Measurements from ENCODE around the gene WNT2B. TPM values are rescaled to one million over a fixed set of nuclear protein-coding genes. Genes with fewer than 3 reads are reported as not detected.

The WNT2B gene
- total and polyA plus RNA-seq, 10 of the 15 experiments (the other 5 are each of a cell fraction or from before 2014, with no cell fraction given): 0.02 to 1.1 (median 0.14) TPM

DNA sequence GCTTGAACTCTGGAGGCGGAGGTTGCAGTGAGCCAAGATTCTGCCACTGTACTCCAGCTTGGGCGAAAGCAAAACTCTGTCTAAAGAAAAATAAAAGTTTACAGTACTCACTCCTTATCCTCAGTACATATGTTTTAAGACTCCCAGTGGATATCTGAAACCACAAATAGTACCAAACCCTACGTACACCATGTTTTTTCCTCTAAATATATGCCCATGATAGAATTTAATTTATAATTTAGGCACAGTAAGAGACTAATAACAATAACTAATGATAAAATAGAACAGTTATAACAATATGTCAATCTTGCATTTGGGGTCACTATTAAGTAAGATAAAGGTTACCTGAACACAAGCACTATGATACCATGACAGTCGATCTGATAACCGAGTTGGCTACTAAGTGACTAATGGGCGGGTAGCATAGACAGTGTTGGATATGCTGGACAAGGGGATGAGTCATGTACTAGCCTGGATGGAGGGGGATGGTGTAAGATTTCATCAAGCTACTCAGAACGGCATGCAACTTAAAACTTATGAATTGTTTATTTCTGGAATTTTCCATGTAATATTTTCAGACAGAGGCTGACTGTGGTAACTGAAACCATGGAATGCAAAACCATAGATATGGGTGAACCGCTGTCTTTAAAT, 66.5 kb downstream of the WNT2B start (continued):
- TF ChIP-seq MYB (IDR thresholded peaks at IDR 0.05; ENCODE audit: borderline replicate concordance, low read depth, low read length) (no peak), E2F8 (IDR thresholded peaks at IDR 0.05; ENCODE audit: low read depth, partially characterized antibody) (no peak), STAT1 (conservative IDR thresholded peaks at IDR 0.05) (no peak), SIX5 (IDR thresholded peaks at IDR 0.05; ENCODE audit: low read depth, low read length, severe bottlenecking) (no peak)
- TF ChIP-seq, protein P1, sequence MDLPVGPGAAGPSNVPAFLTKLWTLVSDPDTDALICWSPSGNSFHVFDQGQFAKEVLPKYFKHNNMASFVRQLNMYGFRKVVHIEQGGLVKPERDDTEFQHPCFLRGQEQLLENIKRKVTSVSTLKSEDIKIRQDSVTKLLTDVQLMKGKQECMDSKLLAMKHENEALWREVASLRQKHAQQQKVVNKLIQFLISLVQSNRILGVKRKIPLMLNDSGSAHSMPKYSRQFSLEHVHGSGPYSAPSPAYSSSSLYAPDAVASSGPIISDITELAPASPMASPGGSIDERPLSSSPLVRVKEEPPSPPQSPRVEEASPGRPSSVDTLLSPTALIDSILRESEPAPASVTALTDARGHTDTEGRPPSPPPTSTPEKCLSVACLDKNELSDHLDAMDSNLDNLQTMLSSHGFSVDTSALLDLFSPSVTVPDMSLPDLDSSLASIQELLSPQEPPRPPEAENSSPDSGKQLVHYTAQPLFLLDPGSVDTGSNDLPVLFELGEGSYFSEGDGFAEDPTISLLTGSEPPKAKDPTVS (IDR thresholded peaks at IDR 0.05; ENCODE audit: low read depth, low read length): no peak

DNA sequence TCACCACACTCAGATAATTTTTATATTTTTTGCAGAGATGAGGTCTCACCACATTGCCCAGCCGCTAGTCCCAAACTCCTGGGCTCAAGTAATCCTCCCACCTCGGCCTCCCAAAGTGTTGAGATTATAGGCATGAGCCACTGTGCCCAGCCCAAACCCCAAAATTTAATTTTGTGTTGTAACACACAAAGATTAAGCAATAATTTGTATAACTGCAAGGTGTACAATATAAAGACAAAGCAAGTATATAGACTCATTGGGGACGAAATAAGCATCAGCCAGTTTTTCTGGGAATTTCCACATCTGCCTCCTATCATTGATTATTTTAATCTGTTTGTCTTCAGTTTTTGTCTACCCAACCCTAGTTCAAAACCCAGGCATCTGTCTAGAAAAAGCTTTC, 67.5 kb downstream of the WNT2B start:
- H4K20me1 ChIP-seq (ENCODE audit: control insufficient read depth, insufficient read depth): no peaks in the 10 kb centered on the region
- in situ Hi-C loops (cut with MboI) (no loop called here), intact Hi-C loops (cut with micrococcal nuclease; ENCODE audit: unreplicated experiment) (no loop called here)
- H3K9me3 ChIP-seq (replicated peaks; ENCODE audit: control insufficient read depth, insufficient read depth, low read length): no peaks in the 10 kb centered on the region
- H3K9ac ChIP-seq (ENCODE audit: control insufficient read depth, insufficient read depth, low read length): no peak overlapping the region
- no peak overlapping the region for H2AFZ ChIP-seq (ENCODE audit: control insufficient read depth, low read depth, low read length)
- no peak overlapping the region for H3K4me3 ChIP-seq
- H3K27ac ChIP-seq (ENCODE audit: control insufficient read depth, insufficient read depth): no peak overlapping the region
- H3K79me2 ChIP-seq (ENCODE audit: control insufficient read depth, insufficient read depth, low read length): no peaks in the 10 kb centered on the region
- SMC1A ChIA-PET (ENCODE audit: uncharacterized antibody, unreplicated experiment): interaction anchor here (1.2 kb wide), 1 partner anchor 18 kb away, joined by 4 read pairs; no protein-coding TSS in a partner anchor
- DNase-seq (ENCODE audit: low read depth, low spot score) (no peak), FAIRE-seq (no peak), ATAC-seq (no peak)
- no peaks in the 10 kb centered on the region for H3K36me3 ChIP-seq (ENCODE audit: control insufficient read depth in 2 of 2, insufficient read depth in 2 of 2, low read length in 1 of 2)
- RAD21 ChIA-PET (ENCODE audit: unreplicated experiment): interaction anchor here (1.1 kb wide), 1 partner anchor 185 kb away, joined by 3 read pairs; no protein-coding TSS in a partner anchor
- no peak for TF ChIP-seq HDGF (IDR thresholded peaks at IDR 0.05)
- POLR2A ChIA-PET: no interaction called here
- no TSS peak for BruUV-seq (replicated peaks)
- no peaks in the 10 kb centered on the region for H3K4me1 ChIP-seq (ENCODE audit: control insufficient read depth, insufficient read depth, low read length)
- no peak overlapping the region for H3K4me2 ChIP-seq (ENCODE audit: control insufficient read depth, insufficient read depth)
- no peaks in the 10 kb centered on the region for H3K27me3 ChIP-seq (replicated peaks in 1 of 2; ENCODE audit: control insufficient read depth in 2 of 2, insufficient read depth in 2 of 2, low read length in 1 of 2)
- WGBS (ENCODE audit: insufficient coverage, insufficient replicate concordance, low lambda C conversion rate, missing lambda C conversion rate): 92% methylated on average over 3 of the region's 3 CpGs
- CTCF ChIA-PET: no interaction called here

Small RNA genes lying within 50 kb of the gene (microRNA-seq; reads per million reads assigned to microRNA genes)
- not detected for gene MIR4256

Other genes starting within 250 kb of the WNT2B start
- 3.8 and 4.9 TPM in 2 replicates for gene CTTNBP2NL, start 112.8 kb upstream of the WNT2B start, total RNA-seq (2014; rRNA removed)
- gene CTTNBP2NL, start 112.8 kb upstream of the WNT2B start, total RNA-seq (2014; rRNA removed; fragmentation: Illumina TruSeq; extraction: Trizol): 5.6 and 6.0 TPM in 2 replicates
- gene CTTNBP2NL, start 112.8 kb upstream of the WNT2B start, total RNA-seq (2021): 10.7 and 11.3 TPM in 2 replicates
- gene CTTNBP2NL, start 112.8 kb upstream of the WNT2B start, polyA plus RNA-seq (2011; rRNA removed): 10.5 and 14.0 TPM in 2 replicates
- 5.3 and 6.7 TPM in 2 replicates for gene CTTNBP2NL, start 112.8 kb upstream of the WNT2B start, polyA plus RNA-seq (2014; fragmentation: Illumina TruSeq; extraction: Trizol)
- 1 to 10 TPM; 2.1 to 5.7 TPM for gene CTTNBP2NL, start 112.8 kb upstream of the WNT2B start, polyA plus RNA-seq (2014; fragmentation: Nextera tagmentation; extraction: Ambion mirVana)
- gene CTTNBP2NL, start 112.8 kb upstream of the WNT2B start, polyA plus RNA-seq (2014; rRNA removed): 3.1 and 3.8 TPM in 2 replicates
- 1 to 10 TPM; 5.5 to 6.7 TPM for gene CTTNBP2NL, start 112.8 kb upstream of the WNT2B start, polyA plus RNA-seq (2016; fragmentation: Nextera tagmentation; extraction: Ambion mirVana)
- 8.3 and 9.9 TPM in 2 replicates for gene ST7L, start 110.2 kb downstream of the WNT2B start, total RNA-seq (2014; rRNA removed)
- gene ST7L, start 110.2 kb downstream of the WNT2B start, total RNA-seq (2014; rRNA removed; fragmentation: Illumina TruSeq; extraction: Trizol): 11.8 and 12.5 TPM in 2 replicates
- 6.0 and 7.6 TPM in 2 replicates for gene ST7L, start 110.2 kb downstream of the WNT2B start, total RNA-seq (2021)
- gene ST7L, start 110.2 kb downstream of the WNT2B start, polyA plus RNA-seq (2011; rRNA removed): 13.1 and 17.8 TPM in 2 replicates
- gene ST7L, start 110.2 kb downstream of the WNT2B start, polyA plus RNA-seq (2014; fragmentation: Illumina TruSeq; extraction: Trizol): 7.8 and 10.2 TPM in 2 replicates
- gene ST7L, start 110.2 kb downstream of the WNT2B start, polyA plus RNA-seq (2014; fragmentation: Nextera tagmentation; extraction: Ambion mirVana): 1 to 10 TPM; 3.6 to 5.4 TPM
- 7.0 and 11.7 TPM in 2 replicates for gene ST7L, start 110.2 kb downstream of the WNT2B start, polyA plus RNA-seq (2014; rRNA removed)
- 10 to 100 TPM; 12.0 to 13.7 TPM for gene ST7L, start 110.2 kb downstream of the WNT2B start, polyA plus RNA-seq (2016; fragmentation: Nextera tagmentation; extraction: Ambion mirVana)
- 231 and 289 TPM in 2 replicates for gene CAPZA1, start 110.9 kb downstream of the WNT2B start, total RNA-seq (2014; rRNA removed)
- gene CAPZA1, start 110.9 kb downstream of the WNT2B start, total RNA-seq (2014; rRNA removed; fragmentation: Illumina TruSeq; extraction: Trizol): 248 TPM in 2 replicates
- gene CAPZA1, start 110.9 kb downstream of the WNT2B start, total RNA-seq (2021): 211 and 216 TPM in 2 replicates
- 289 and 478 TPM in 2 replicates for gene CAPZA1, start 110.9 kb downstream of the WNT2B start, polyA plus RNA-seq (2011; rRNA removed)
- 268 and 330 TPM in 2 replicates for gene CAPZA1, start 110.9 kb downstream of the WNT2B start, polyA plus RNA-seq (2014; fragmentation: Illumina TruSeq; extraction: Trizol)
- 100 to 1,000 TPM; 401 to 886 TPM for gene CAPZA1, start 110.9 kb downstream of the WNT2B start, polyA plus RNA-seq (2014; fragmentation: Nextera tagmentation; extraction: Ambion mirVana)
- gene CAPZA1, start 110.9 kb downstream of the WNT2B start, polyA plus RNA-seq (2014; rRNA removed): 179 and 187 TPM in 2 replicates
- 100 to 1,000 TPM; 394 to 404 TPM for gene CAPZA1, start 110.9 kb downstream of the WNT2B start, polyA plus RNA-seq (2016; fragmentation: Nextera tagmentation; extraction: Ambion mirVana)
- 43.1 and 47.1 TPM in 2 replicates for gene MOV10, start 165.7 kb downstream of the WNT2B start, total RNA-seq (2014; rRNA removed)
- 31.4 and 37.4 TPM in 2 replicates for gene MOV10, start 165.7 kb downstream of the WNT2B start, total RNA-seq (2014; rRNA removed; fragmentation: Illumina TruSeq; extraction: Trizol)
- gene MOV10, start 165.7 kb downstream of the WNT2B start, total RNA-seq (2021): 78.2 and 80.3 TPM in 2 replicates
- 15.7 and 43.7 TPM in 2 replicates for gene MOV10, start 165.7 kb downstream of the WNT2B start, polyA plus RNA-seq (2011; rRNA removed)
- gene MOV10, start 165.7 kb downstream of the WNT2B start, polyA plus RNA-seq (2014; fragmentation: Illumina TruSeq; extraction: Trizol): 44.5 and 70.4 TPM in 2 replicates
- gene MOV10, start 165.7 kb downstream of the WNT2B start, polyA plus RNA-seq (2014; fragmentation: Nextera tagmentation; extraction: Ambion mirVana): 10 to 100 TPM; 21.0 to 28.6 TPM
- 65.8 and 82.0 TPM in 2 replicates for gene MOV10, start 165.7 kb downstream of the WNT2B start, polyA plus RNA-seq (2014; rRNA removed)
- 10 to 100 TPM; 52.5 to 58.6 TPM for gene MOV10, start 165.7 kb downstream of the WNT2B start, polyA plus RNA-seq (2016; fragmentation: Nextera tagmentation; extraction: Ambion mirVana)
- 178 and 187 TPM in 2 replicates for gene RHOC, start 198.2 kb downstream of the WNT2B start, total RNA-seq (2014; rRNA removed)
- 183 TPM in 2 replicates for gene RHOC, start 198.2 kb downstream of the WNT2B start, total RNA-seq (2014; rRNA removed; fragmentation: Illumina TruSeq; extraction: Trizol)
- gene RHOC, start 198.2 kb downstream of the WNT2B start, total RNA-seq (2021): 138 and 142 TPM in 2 replicates
- 258 and 371 TPM in 2 replicates for gene RHOC, start 198.2 kb downstream of the WNT2B start, polyA plus RNA-seq (2011; rRNA removed)
- gene RHOC, start 198.2 kb downstream of the WNT2B start, polyA plus RNA-seq (2014; fragmentation: Illumina TruSeq; extraction: Trizol): 316 and 336 TPM in 2 replicates
- gene RHOC, start 198.2 kb downstream of the WNT2B start, polyA plus RNA-seq (2014; fragmentation: Nextera tagmentation; extraction: Ambion mirVana): 10 to 100 TPM; 20.6 to 37.9 TPM
- 232 and 264 TPM in 2 replicates for gene RHOC, start 198.2 kb downstream of the WNT2B start, polyA plus RNA-seq (2014; rRNA removed)
- gene RHOC, start 198.2 kb downstream of the WNT2B start, polyA plus RNA-seq (2016; fragmentation: Nextera tagmentation; extraction: Ambion mirVana): 100 to 1,000 TPM; 118 to 130 TPM
- gene PPM1J, start 206.4 kb downstream of the WNT2B start, total RNA-seq (2014; rRNA removed): 0.76 and 1.4 TPM in 2 replicates
- gene PPM1J, start 206.4 kb downstream of the WNT2B start, total RNA-seq (2014; rRNA removed; fragmentation: Illumina TruSeq; extraction: Trizol): 0.32 and 0.45 TPM in 2 replicates
- 0.59 and 1.5 TPM in 2 replicates for gene PPM1J, start 206.4 kb downstream of the WNT2B start, total RNA-seq (2021)
- gene PPM1J, start 206.4 kb downstream of the WNT2B start, polyA plus RNA-seq (2011; rRNA removed): 0.88 and 1.6 TPM in 2 replicates
- 0.19 and 0.71 TPM in 2 replicates for gene PPM1J, start 206.4 kb downstream of the WNT2B start, polyA plus RNA-seq (2014; fragmentation: Illumina TruSeq; extraction: Trizol)
- under 1 TPM in 1 of 2 experiments, not detected in 1; 0.07 TPM for gene PPM1J, start 206.4 kb downstream of the WNT2B start, polyA plus RNA-seq (2014; fragmentation: Nextera tagmentation; extraction: Ambion mirVana)
- gene PPM1J, start 206.4 kb downstream of the WNT2B start, polyA plus RNA-seq (2014; rRNA removed): 1.3 and 1.8 TPM in 2 replicates
- gene PPM1J, start 206.4 kb downstream of the WNT2B start, polyA plus RNA-seq (2016; fragmentation: Nextera tagmentation; extraction: Ambion mirVana): under 1 TPM; 0.25 to 0.34 TPM